ENCODE measurements around the gene HMG20B.
"Not testable (repeated sequence)": the region's sequence is repeated elsewhere in the genome, so short reads cannot be mapped to it uniquely, and the experiment has no call there.

Gene HMG20B

DNA sequence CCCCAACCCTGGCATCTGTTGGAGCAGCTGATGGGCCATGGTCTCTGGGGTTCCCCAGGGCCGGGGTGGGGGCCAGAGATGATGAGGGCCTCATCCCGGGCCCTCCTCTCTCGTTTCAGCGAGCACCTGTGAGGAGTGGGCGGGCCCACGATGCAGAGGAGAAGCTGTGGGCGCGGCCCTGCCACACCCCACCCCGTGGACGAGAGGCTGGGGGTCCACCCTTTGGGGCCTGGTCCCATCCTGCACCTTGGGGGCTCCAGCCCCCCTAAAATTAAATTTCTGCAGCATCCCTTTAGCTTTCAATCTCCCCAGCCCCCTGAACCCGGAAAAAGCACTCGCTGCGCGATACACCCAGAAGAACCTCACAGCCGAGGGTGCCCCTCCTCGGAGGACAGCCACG lies 5.6 kb downstream of the HMG20B start:
- H3K27ac ChIP-seq (ENCODE audit: low read length), result no peak overlapping the region
- no peaks in the 10 kb centered on the region for H3K36me3 ChIP-seq (ENCODE audit: control insufficient read depth, low read depth, low read length)
- no peaks in the 10 kb centered on the region for H3K9me3 ChIP-seq (ENCODE audit: control insufficient read depth, low read depth, low read length)
- no peaks in the 10 kb centered on the region for H3K27me3 ChIP-seq (ENCODE audit: control insufficient read depth, insufficient read depth, low read length)
- no peak overlapping the region for H3K9ac ChIP-seq (ENCODE audit: low read length)
- H3K4me1 ChIP-seq (ENCODE audit: control insufficient read depth, low read depth, low read length), result peaks cover 6% of the 10 kb centered on the region
- no peak overlapping the region for H3K4me3 ChIP-seq (ENCODE audit: low read length)

DNA sequence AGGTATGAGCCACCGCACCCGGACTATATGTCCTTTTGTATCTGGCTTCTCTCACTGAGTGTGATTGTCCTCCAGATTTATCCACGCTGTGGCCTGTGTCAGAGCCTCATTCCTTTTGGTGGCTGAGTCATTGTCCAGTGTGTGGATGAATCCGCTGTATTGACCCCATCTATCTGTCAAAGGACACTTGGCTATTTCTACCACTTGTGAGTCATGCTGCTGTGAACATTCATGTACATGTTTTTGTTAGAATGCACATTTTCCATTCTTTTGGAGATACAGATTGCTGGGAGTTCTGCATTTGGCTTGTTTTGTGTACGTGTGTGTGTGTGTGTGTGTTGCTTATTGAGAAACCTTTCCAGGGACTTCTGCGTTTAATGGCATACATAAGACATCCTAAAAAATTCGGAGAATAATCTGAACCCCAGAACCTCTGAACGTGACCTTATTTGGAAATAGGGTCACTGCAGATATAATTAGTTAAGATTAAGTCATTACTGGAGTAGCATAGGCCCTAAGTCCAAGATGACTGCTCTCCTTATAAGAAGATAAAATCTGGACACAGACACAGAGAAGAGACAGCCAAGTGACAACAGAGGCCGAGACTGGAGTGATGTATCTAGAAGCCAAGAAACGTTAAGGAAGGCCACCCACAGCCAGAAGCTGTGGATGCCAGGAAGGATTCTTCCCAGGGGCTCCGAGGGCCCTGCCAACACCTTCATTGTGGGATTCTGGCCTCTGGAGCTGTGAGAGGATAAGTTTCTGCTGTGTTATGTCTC lies 7.6 kb downstream of the HMG20B start:
- no peak overlapping the region for H3K9ac ChIP-seq (ENCODE audit: low read length)
- H3K4me3 ChIP-seq (ENCODE audit: low read length), result no peak overlapping the region
- H3K27me3 ChIP-seq (ENCODE audit: control insufficient read depth, insufficient read depth, low read length), result peaks cover 6% of the 10 kb centered on the region
- H3K36me3 ChIP-seq (ENCODE audit: control insufficient read depth, low read depth, low read length), result no peaks in the 10 kb centered on the region
- no peaks in the 10 kb centered on the region for H3K9me3 ChIP-seq (ENCODE audit: control insufficient read depth, low read depth, low read length)
- peaks cover 6% of the 10 kb centered on the region for H3K4me1 ChIP-seq (ENCODE audit: control insufficient read depth, low read depth, low read length)
- H3K27ac ChIP-seq (ENCODE audit: low read length), result no peak overlapping the region

DNA sequence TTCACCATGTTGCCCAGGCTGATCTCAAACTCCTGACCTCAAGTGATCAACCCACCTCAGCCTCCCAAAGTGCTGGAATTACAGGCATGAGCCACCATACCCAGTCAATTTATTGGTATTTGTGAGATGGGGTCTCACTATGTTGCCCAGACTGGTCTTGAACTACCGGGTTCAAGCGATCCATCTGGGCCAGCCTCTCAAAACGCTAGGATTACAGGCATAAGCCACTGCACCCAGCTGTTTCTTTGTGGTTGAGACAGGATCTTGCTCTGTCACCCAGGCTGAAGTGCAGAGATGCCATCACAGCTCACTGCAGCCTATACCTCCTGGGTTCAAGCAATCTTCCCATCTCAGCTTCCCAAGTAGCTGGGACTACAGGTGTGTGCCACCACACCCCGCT lies 9.0 kb downstream of the HMG20B start:
- not testable (repeated sequence) for H3K9me3 ChIP-seq (ENCODE audit: control insufficient read depth, low read depth, low read length); H3K27ac ChIP-seq (ENCODE audit: low read length); H3K4me3 ChIP-seq (ENCODE audit: low read length); H3K36me3 ChIP-seq (ENCODE audit: control insufficient read depth, low read depth, low read length); H3K9ac ChIP-seq (ENCODE audit: low read length); H3K4me1 ChIP-seq (ENCODE audit: control insufficient read depth, low read depth, low read length)
- H3K27me3 ChIP-seq (ENCODE audit: control insufficient read depth, insufficient read depth, low read length), result peaks cover 20% of the 10 kb centered on the region

DNA sequence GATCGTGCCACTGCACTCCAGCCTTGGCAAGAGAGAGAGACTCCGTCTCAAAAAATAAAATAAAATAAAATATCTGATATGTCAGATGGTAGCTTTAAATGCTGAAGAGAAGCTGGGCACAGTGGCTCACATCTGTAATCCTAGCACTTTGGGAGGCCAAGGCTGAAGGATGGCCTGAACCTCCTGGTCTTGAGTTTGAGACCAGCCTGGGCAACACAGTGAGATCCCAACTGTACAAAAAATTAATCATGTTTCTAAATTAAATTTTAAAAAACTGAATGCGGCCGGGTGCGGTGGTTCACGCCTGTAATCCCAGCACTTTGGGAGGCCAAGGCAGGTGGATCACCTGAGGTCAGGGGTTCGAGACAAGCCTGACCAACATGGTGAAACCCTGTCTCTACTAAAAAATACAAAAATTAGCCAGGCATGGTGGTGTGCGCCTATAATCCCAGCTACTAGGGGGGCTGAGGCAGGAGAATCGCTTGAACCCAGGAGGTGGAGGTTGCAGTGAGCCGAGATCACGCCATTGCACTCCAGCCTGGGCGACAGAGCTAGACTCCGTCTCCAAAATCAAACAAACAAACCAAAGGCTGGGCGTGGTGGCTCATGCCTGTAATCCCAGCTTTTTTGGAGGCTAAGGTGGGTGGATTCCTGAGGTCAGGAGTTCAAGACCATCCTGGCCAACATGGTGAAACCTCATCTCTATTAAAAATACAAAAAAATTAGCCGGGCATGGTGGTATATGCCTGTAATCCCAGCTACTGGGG lies 11.5 kb downstream of the HMG20B start:
- not testable (repeated sequence) for H3K9me3 ChIP-seq (ENCODE audit: control insufficient read depth, low read depth, low read length); H3K27ac ChIP-seq (ENCODE audit: low read length); H3K4me3 ChIP-seq (ENCODE audit: low read length); H3K9ac ChIP-seq (ENCODE audit: low read length); H3K36me3 ChIP-seq (ENCODE audit: control insufficient read depth, low read depth, low read length); H3K4me1 ChIP-seq (ENCODE audit: control insufficient read depth, low read depth, low read length)
- peaks cover 30% of the 10 kb centered on the region for H3K27me3 ChIP-seq (ENCODE audit: control insufficient read depth, insufficient read depth, low read length)

DNA sequence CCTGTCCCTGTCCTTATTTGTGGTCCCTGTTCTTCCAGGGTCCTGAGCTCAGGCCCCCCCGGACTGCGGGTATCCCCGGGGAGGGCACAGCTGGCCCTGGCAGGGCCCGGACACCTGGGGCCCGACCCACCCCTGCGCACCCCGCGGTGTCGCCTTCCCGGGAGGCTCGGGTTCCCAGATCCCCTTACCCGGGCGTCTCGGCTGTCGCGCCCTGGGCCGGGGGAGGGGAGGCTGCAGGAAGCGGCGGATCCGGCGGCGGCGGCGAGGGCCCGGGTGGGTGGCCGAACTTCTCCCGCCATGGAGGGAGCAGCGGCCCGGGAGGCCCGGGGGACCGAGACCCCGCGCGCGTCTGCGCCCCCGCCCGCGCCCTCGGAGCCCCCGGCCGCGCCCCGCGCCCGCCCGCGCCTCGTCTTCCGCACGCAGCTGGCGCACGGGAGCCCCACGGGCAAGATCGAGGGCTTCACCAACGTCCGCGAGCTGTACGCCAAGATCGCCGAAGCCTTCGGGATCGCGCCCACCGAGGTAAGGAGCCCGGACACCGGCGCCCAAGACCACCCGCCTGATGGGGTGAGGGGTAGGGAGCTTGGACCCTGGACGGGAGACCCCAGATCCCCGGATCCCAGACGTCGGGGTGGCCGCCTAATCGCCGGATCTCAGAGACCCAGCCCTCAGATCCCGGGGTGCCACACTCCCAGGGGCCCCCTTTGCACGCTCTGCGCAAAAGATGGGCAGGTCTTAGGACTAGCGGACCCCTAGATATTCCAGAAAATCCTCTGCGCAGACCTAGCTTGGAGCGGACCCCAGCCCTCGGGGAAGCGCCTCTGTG lies 12.8 kb downstream of the HMG20B start, which contains the start of gene GIPC3:
TSS of gene GIPC3 (plus strand) at position 178 of the 826 bp plus-strand sequence. CDS start at position 298, 120 bp downstream.
- H3K9me3 ChIP-seq (ENCODE audit: control insufficient read depth, low read depth, low read length), result no peaks in the 10 kb centered on the region
- no peak within 1 kb of the TSS for H3K9ac ChIP-seq (ENCODE audit: low read length)
- no peak within 1 kb of the TSS for H3K4me3 ChIP-seq (ENCODE audit: low read length)

DNA sequence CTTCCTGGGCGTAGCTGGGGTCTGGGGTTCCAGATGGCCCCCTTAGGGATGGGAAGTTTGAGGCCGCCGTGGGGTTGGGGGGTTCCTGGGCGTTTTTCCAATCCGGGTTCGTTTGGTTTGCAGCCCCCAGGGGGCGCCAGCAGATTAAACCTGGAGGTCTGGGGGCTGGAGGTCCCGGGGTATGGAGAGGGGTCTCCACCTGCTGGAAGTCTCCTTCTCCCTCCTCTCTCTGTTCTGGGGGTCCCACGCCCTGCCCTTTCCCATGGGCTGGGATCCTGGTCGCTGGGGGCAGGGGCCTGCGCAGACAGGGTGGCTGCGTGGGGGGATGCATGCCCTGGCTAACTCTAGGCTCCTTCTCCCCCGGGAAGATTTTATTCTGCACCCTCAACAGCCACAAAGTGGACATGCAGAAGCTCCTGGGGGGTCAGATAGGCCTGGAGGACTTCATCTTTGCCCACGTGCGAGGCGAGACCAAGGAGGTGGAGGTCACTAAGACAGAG lies 13.4 kb downstream of the HMG20B start:
- no peaks in the 10 kb centered on the region for H3K9me3 ChIP-seq (ENCODE audit: control insufficient read depth, low read depth, low read length)
- peaks cover 30% of the 10 kb centered on the region for H3K27me3 ChIP-seq (ENCODE audit: control insufficient read depth, insufficient read depth, low read length)
- H3K4me3 ChIP-seq (ENCODE audit: low read length), result no peak overlapping the region
- H3K9ac ChIP-seq (ENCODE audit: low read length), result no peak overlapping the region
- H3K27ac ChIP-seq (ENCODE audit: low read length), result no peak overlapping the region
- no peaks in the 10 kb centered on the region for H3K36me3 ChIP-seq (ENCODE audit: control insufficient read depth, low read depth, low read length)
- no peaks in the 10 kb centered on the region for H3K4me1 ChIP-seq (ENCODE audit: control insufficient read depth, low read depth, low read length)

More for the DNA sequence above, 12.8 kb downstream of the HMG20B start, which contains the start of gene GIPC3:
- no peak within 1 kb of the TSS for H3K27ac ChIP-seq (ENCODE audit: low read length)
- peaks cover 30% of the 10 kb centered on the region for H3K27me3 ChIP-seq (ENCODE audit: control insufficient read depth, insufficient read depth, low read length)
- H3K36me3 ChIP-seq (ENCODE audit: control insufficient read depth, low read depth, low read length), result no peaks in the 10 kb centered on the region
- H3K4me1 ChIP-seq (ENCODE audit: control insufficient read depth, low read depth, low read length), result no peaks in the 10 kb centered on the region

DNA sequence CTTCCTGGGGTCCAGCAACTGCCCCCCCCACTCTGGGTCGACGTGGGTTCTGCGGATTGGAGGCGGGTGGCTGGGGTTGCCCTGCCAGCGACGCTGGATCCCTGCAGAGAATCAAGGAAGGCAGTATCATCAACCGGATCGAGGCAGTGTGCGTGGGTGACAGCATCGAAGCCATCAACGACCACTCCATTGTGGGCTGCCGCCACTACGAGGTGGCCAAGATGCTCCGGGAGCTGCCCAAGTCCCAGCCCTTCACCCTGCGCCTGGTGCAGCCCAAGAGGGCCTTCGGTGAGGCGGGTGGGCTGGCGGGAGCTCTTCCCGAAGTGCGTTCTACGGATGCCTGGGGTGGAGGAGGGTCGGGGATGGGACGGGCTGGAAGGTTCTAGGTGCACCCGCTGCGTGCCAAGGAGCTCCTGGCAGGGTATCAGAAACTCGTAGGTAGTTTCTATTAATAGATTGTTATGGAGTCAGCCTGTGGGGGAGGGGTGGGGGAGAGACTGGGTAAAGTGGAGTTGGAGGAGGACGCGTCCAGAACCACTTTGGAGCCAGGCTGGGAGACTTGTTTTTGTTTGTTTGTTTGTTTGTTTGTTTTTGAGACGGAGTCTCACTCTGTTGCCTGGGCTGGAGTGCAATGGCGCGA lies 14.1 kb downstream of the HMG20B start:
- no peaks in the 10 kb centered on the region for H3K36me3 ChIP-seq (ENCODE audit: control insufficient read depth, low read depth, low read length)
- H3K4me3 ChIP-seq (ENCODE audit: low read length), result no peak overlapping the region
- H3K27ac ChIP-seq (ENCODE audit: low read length), result no peak overlapping the region
- H3K4me1 ChIP-seq (ENCODE audit: control insufficient read depth, low read depth, low read length), result no peaks in the 10 kb centered on the region
- H3K27me3 ChIP-seq (ENCODE audit: control insufficient read depth, insufficient read depth, low read length), result peaks cover 30% of the 10 kb centered on the region
- H3K9ac ChIP-seq (ENCODE audit: low read length), result no peak overlapping the region
- no peaks in the 10 kb centered on the region for H3K9me3 ChIP-seq (ENCODE audit: control insufficient read depth, low read depth, low read length)

DNA sequence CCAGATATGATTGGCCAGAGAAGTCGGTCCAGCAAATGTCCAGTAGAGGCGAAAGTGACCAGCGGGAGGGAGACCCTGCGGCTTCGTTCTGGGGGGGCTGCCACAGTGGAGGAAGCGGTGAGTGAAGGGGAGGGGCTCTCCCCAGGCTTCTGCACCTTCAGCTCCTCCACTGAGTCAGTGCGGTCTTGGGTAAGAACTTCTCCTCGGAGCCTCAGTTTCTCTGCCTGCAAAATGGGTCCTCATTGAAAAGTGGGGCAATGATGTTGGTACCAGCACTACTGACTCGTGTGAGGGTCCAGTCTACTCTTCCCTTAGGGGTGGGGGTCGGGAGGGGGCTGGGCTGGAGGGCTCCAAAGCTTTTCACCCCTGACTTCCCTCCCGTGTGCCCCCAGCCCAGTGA lies 16.7 kb downstream of the HMG20B start:
- Histone ChIP-seq H3K4me3 (ENCODE audit: low read length) (no peak overlapping the region), H3K4me1 (ENCODE audit: control insufficient read depth, low read depth, low read length) (no peaks in the 10 kb centered on the region), H3K27ac (ENCODE audit: low read length) (no peak overlapping the region), H3K9me3 (ENCODE audit: control insufficient read depth, low read depth, low read length) (no peaks in the 10 kb centered on the region), H3K36me3 (ENCODE audit: control insufficient read depth, low read depth, low read length) (no peaks in the 10 kb centered on the region), H3K9ac (ENCODE audit: low read length) (no peak overlapping the region), H3K27me3 (ENCODE audit: control insufficient read depth, insufficient read depth, low read length) (peaks cover 30% of the 10 kb centered on the region)

DNA sequence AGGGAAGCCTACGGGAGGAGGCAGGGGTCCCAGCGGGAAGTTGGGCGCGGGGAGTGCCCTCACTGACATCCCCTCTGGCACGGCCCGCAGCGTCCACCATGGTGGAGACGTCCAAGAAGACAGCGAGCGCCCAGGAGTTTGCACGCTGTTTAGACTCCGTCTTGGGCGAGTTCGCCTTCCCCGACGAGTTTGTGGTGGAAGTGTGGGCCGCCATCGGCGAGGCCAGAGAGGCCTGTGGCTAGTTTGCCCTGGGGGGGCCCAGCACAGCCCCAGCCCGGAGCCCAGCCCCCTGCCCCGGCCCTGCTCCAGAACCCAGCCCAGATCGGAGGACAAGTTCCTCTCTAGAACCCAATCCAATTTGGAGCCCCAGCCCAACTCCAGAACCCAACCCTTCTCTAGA lies 17.2 kb downstream of the HMG20B start:
- Histone ChIP-seq H3K4me3 (ENCODE audit: low read length) (no peak overlapping the region), H3K36me3 (ENCODE audit: control insufficient read depth, low read depth, low read length) (no peaks in the 10 kb centered on the region), H3K9me3 (ENCODE audit: control insufficient read depth, low read depth, low read length) (no peaks in the 10 kb centered on the region), H3K9ac (ENCODE audit: low read length) (no peak overlapping the region), H3K27me3 (ENCODE audit: control insufficient read depth, insufficient read depth, low read length) (peaks cover 28% of the 10 kb centered on the region), H3K27ac (ENCODE audit: low read length) (no peak overlapping the region), H3K4me1 (ENCODE audit: control insufficient read depth, low read depth, low read length) (no peaks in the 10 kb centered on the region)

DNA sequence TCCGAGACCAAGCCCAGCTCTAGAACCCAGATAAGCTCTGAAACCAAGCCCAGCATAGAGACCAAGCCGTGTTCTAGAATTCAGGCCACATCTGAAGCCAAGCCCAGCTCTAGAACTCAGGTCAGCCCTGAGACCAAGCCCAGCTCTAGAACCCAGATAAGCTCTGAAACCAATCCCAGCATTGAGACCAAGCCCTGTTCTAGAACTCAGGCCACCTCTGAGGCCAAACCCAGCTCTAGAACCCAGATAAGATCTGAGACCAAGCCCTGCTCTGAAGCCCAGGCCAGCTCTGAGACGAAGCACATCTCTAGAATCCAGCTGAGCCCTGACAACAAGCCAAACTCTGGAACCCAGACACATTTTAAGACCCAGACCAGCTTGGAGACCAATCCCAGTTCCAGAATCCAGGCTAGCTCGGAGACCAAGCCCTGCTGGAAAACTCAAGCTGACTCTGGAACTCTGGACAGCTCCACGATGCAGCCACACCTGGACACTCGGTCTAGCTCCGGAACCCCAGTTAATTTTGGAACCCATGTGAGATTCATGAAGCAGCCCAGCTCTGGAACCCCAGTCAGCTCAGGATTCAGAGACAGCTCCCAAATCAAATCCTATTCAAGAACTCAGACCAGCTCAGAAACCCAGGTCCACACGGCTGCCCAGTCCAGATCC lies 18.4 kb downstream of the HMG20B start:
- Histone ChIP-seq H3K4me1 (ENCODE audit: control insufficient read depth, low read depth, low read length) (no peaks in the 10 kb centered on the region), H3K9ac (ENCODE audit: low read length) (no peak overlapping the region), H3K27me3 (ENCODE audit: control insufficient read depth, insufficient read depth, low read length) (peaks cover 17% of the 10 kb centered on the region), H3K9me3 (ENCODE audit: control insufficient read depth, low read depth, low read length) (no peaks in the 10 kb centered on the region), H3K27ac (ENCODE audit: low read length) (no peak overlapping the region), H3K36me3 (ENCODE audit: control insufficient read depth, low read depth, low read length) (no peaks in the 10 kb centered on the region), H3K4me3 (ENCODE audit: low read length) (no peak overlapping the region)

All from iPS-18a (cell line).